Neural crest cell (in vitro differentiated cells): ENCODE measurements around the gene GNPTG. TPM values are rescaled to one million over a fixed set of nuclear protein-coding genes. Genes with fewer than 3 reads are reported as not detected.

Source experiments
- DNase-seq: peaks from one replicate; pipeline ENCODE4 v3.0.0; 2021; ENCODE audit warnings: low read depth, mixed read lengths, low spot score
- H3K27ac Mint-ChIP-seq: one replicate; pipeline ENCODE4 v1.8.0; 2021; ENCODE audit warnings: mild to moderate bottlenecking, mixed read lengths; ENCODE audit not compliant: unreplicated experiment
- H3K27me3 Mint-ChIP-seq: 2 replicates; pipeline ENCODE4 v1.8.0; 2021; ENCODE audit warnings: low read depth, mild to moderate bottlenecking, mixed read lengths
- H3K36me3 Mint-ChIP-seq: 2 replicates; pipeline ENCODE4 v1.8.0; 2021; ENCODE audit warnings: low read depth, mild to moderate bottlenecking, mixed read lengths
- H3K4me1 Mint-ChIP-seq: 2 replicates; pipeline ENCODE4 v1.8.0; 2021; ENCODE audit warnings: mixed read lengths
- H3K4me3 Mint-ChIP-seq: one replicate; pipeline ENCODE4 v1.8.0; 2021; ENCODE audit warnings: mild to moderate bottlenecking, mixed read lengths
- H3K9me3 Mint-ChIP-seq: 2 replicates; pipeline ENCODE4 v1.8.0; 2021; ENCODE audit warnings: mixed read lengths
- long read RNA-seq: library from polyadenylated mRNA; unstranded; transcript quantifications from one replicate; pipeline ENCODE4 v2.0.0, GENCODE V29; 2020
- total RNA-seq: library from RNA; stranded (reverse); gene quantifications from 2 replicates; pipeline ENCODE4 v1.2.1, GENCODE V29; 2021
- TF ChIP-seq, protein P1 (sequence below): fragments of 200-600 bp; sonication (generic); conservative IDR thresholded peaks from 2 replicates; pipeline ENCODE4 v1.5.0; 2021; ENCODE audit warnings: antibody characterized with exemption, mild to moderate bottlenecking

Gene GNPTG
- 32.8 and 38.3 TPM in 2 replicates for total RNA-seq
- long read RNA-seq, partial matches to known transcripts = 0 of 5 reads
- long read RNA-seq, other reads (novel, unspliced or antisense) = 1 of 5 reads

DNA sequence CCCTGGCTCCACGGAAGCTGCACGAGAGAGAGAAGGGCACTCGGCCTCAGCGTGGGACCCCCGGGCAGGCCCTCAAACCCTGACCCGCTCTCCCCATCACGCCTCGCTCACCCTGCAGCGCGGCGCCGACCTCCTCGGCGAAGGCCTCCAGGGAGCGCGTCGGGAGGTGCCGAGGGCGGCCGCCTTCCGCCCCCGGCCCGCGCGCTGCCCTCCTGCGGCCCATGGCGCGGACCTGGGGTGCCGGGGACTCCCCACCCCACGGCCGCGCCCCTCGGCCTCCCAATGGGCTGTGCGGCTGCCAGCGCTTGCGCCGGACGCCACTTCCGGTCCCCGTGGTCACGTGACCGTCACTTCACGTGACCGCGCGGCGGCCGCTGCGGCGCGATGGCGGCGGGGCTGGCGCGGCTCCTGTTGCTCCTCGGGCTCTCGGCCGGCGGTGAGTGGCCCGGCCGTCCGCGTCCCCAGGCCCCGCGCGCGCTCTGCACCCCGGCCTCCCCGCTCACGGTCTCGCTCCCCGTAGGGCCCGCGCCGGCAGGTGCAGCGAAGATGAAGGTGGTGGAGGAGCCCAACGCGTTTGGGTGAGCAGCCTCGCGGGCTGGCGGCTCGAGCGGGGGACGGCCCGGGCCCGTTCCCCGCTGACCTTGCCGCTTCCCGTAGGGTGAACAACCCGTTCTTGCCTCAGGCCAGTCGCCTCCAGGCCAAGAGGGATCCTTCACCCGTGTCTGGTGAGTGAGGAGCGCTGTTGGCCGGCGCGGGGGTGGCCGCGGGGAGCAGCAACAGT lies at the start of gene GNPTG, which contains the start of gene TSR3:
TSS of gene GNPTG (plus strand) at position 350 of the 781 bp plus-strand sequence. CDS start at position 385, 35 bp downstream.
TSS of gene TSR3 (minus strand) at position 297 of the 781 bp plus-strand sequence. CDS start at position 223, 74 bp downstream.
- peaks cover 14% of the 10 kb centered on the region for H3K4me1 Mint-ChIP-seq
- peak; percentile 80 for DNase-seq
- peaks cover 4% of the 10 kb centered on the region for H3K36me3 Mint-ChIP-seq
- peak within 1 kb of the TSS; percentile 89 for H3K4me3 Mint-ChIP-seq
- TF ChIP-seq, protein P1, sequence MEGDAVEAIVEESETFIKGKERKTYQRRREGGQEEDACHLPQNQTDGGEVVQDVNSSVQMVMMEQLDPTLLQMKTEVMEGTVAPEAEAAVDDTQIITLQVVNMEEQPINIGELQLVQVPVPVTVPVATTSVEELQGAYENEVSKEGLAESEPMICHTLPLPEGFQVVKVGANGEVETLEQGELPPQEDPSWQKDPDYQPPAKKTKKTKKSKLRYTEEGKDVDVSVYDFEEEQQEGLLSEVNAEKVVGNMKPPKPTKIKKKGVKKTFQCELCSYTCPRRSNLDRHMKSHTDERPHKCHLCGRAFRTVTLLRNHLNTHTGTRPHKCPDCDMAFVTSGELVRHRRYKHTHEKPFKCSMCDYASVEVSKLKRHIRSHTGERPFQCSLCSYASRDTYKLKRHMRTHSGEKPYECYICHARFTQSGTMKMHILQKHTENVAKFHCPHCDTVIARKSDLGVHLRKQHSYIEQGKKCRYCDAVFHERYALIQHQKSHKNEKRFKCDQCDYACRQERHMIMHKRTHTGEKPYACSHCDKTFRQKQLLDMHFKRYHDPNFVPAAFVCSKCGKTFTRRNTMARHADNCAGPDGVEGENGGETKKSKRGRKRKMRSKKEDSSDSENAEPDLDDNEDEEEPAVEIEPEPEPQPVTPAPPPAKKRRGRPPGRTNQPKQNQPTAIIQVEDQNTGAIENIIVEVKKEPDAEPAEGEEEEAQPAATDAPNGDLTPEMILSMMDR = no peak
- H3K27ac Mint-ChIP-seq = no peak within 1 kb of the TSS
- peaks cover 6% of the 10 kb centered on the region for H3K27me3 Mint-ChIP-seq
- H3K9me3 Mint-ChIP-seq = no peaks in the 10 kb centered on the region

DNA sequence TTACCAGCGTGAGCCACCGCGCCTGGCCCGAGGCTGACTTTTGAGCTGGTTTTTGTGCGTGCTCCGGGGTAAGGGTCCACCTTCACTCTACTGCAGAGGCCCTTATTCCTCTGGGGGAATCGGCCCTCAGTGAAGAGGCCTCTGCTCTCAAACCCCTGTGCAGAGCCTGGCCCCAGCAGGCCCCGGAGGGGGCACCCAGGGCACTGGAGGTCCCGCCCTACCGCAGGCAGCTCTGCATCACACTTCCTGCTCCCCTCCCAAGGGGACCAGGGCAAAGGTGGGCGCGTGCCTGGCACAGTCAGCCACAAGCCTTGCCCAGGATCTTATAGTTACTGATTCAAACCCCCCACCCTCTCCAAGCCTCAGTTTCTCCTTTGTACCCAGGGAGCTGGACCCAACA lies 45.9 kb upstream of the GNPTG start:
- DNase-seq = no peak
- Mint-ChIP-seq H3K36me3 (peaks cover 5% of the 10 kb centered on the region), H3K27ac (no peak overlapping the region), H3K4me1 (peaks cover 9% of the 10 kb centered on the region), H3K9me3 (no peaks in the 10 kb centered on the region), H3K27me3 (peaks cover 23% of the 10 kb centered on the region), H3K4me3 (no peak overlapping the region)
- TF ChIP-seq, protein P1 = no peak

DNA sequence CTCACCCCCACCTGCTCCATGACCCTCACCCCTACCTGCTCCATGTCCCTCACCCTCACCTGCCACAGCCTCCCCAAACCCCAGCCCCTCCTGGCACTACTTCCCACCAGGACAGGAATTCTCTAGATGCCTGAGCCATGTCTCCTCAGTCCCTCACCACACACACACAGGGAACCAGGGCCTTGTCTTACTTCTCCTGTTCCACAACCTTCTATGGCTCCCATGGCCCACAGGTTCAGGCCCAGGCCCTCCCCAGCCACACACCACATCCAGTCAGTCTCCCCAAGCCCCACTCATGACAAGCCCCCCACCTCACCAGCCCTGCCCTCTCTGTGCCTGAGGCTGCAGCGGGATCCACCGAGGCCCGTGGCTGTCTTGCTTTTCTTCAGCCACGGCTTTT lies 45.4 kb upstream of the GNPTG start:
- Mint-ChIP-seq H3K27ac (no peak overlapping the region), H3K27me3 (peaks cover 23% of the 10 kb centered on the region), H3K4me1 (peaks cover 14% of the 10 kb centered on the region), H3K36me3 (peaks cover 5% of the 10 kb centered on the region), H3K4me3 (peak overlapping the region; percentile 79), H3K9me3 (no peaks in the 10 kb centered on the region)
- DNase-seq = no peak
- TF ChIP-seq, protein P1 = no peak

DNA sequence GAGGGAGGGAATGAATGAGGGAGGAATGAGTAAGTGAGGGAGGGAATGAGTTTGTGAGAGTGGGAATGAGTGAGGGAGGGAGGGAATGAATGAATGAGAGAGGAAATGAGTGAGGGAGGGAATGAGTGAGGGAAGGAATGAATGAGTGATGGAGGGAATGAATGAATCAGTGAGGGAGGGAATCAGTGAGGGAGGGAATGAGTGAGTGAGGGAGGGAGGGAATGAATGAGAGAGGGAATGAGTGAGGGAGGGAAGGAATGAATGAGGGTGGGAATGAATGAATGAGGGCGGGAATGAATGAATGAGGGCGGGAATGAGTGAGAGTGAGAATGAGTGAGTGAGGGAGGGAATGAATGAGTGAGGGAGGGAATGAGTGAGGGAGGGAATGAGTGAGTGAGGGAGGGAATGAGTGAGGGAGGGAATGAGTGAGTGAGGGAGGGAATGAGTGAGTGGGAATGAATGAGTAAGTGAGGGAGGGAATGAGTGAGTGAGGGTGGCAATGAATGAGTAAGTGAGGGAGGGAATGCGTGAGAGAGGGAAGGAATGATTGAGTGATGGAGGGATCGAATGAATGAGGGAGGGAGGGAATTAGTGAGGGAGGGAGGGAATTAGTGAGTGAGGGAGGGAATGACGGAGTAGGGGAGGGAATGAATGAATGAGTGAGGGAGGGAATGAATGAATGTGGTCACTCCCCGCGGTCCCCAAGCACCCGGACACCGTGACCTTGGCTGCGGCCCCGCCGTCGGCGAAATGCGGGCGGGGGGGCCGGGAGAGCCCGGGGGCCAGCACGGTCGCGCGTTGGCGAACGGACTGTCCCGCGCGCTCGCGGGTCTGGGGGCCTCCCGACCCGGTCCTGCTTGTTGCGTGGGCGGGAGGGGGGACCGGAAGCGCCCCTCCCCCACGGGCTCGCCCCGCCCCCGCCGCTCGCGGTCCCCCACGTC lies 43.4 kb upstream of the GNPTG start:
- peaks cover 5% of the 10 kb centered on the region for H3K36me3 Mint-ChIP-seq
- H3K9me3 Mint-ChIP-seq = no peaks in the 10 kb centered on the region
- DNase-seq = no peak
- peaks cover 14% of the 10 kb centered on the region for H3K4me1 Mint-ChIP-seq
- H3K27me3 Mint-ChIP-seq = peaks cover 15% of the 10 kb centered on the region
- peak overlapping the region; percentile 94 for H3K4me3 Mint-ChIP-seq
- H3K27ac Mint-ChIP-seq = peak overlapping the region; percentile 62
- TF ChIP-seq, protein P1 = no peak
